ENCODE measurements around the gene ITFG1. TPM values are rescaled to one million over a fixed set of nuclear protein-coding genes. Genes with fewer than 3 reads are reported as not detected.
"Not testable (repeated sequence)": the region's sequence is repeated elsewhere in the genome, so short reads cannot be mapped to it uniquely, and the experiment has no call there.

Gene ITFG1
- total RNA-seq, 3 donors from 2014 or later: 20.1 to 24.1 (median 20.9) TPM

DNA sequence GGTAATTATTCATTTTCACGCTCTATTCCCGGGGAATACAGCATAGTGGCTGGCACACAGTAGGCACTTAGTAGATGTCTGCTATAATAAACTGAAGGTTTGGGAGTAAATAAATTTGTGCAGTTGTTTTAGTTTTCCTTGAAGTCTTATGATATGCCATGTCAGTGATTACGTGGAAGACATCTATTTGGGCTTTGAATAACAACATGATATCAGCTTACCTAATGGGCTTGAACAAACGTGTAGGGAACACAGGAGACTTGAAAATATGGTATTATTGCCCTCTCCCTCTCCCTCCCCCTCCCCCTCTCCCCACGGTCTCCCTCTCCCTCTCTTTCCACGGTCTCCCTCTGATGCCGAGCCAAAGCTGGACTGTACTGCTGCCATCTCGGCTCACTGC is 280.8 kb downstream of the ITFG1 start:
- H3K27me3 Mint-ChIP-seq (ENCODE audit: low read depth): no peaks in the 10 kb centered on the region
- ATAC-seq (no peak), DNase-seq (no peak)
- no peaks in the 10 kb centered on the region for H3K9me3 Mint-ChIP-seq
- H3K4me3 Mint-ChIP-seq: no peak overlapping the region
- peaks cover 24% of the 10 kb centered on the region for H3K36me3 Mint-ChIP-seq (ENCODE audit: insufficient read depth)
- H3K4me1 Mint-ChIP-seq (ENCODE audit: low read depth): no peaks in the 10 kb centered on the region

DNA sequence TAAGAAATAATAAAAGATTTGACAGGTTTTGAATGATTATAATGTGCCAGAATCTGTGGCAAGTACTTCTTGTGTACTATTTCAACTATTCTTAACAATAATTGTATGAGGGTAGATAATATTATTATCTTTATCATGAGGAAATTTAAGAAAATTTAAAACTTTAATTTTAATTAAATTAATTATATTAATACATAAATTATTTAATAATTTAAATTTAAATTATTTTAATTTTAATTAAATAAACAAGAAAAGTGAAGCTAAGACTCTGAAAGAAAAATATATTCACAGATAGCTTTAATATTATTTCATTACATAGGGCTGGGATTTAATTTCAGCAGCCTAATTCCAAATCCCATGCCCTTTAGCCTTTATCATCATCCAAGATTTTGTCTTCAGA is 285.7 kb downstream of the ITFG1 start:
- Mint-ChIP-seq H3K36me3 (ENCODE audit: insufficient read depth) (peaks cover 17% of the 10 kb centered on the region), H3K4me3 (no peak overlapping the region), H3K27me3 (ENCODE audit: low read depth) (no peaks in the 10 kb centered on the region), H3K9me3 (no peaks in the 10 kb centered on the region), H3K4me1 (ENCODE audit: low read depth) (no peaks in the 10 kb centered on the region)
- DNase-seq (no peak), ATAC-seq (no peak)

DNA sequence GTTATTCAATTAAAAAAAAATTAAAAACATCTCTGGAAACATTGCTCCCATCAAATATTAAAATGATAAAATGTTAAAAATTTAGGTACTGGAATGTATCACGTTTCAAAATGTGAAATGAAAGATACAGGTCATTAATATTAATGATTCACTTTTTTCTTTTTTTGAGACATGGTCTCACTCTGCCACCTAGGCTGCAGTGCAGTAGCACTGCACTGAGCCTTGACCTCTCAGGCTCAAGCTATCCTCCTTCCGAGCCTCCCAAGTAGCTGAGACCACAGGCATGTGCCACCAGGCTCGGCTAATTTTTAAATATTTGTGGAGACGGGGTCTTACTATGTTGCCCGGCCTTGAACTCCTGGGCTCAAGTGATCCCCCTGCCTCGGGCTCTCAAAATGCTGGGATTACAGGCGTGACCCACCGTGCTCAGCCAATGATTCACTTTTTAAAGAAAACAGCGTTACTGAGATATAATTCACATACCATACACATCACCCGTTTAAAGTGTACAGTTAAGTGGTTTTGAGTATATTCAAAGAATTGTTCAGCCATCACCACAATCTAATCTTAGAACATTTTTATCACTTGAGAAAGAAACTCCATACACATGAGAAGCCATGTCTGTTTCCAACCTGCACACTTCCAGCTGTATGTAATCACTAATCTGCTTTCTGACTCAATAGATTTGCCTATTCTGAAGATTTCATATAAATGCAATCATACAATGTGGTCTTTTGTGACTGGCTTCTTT is 298.0 kb downstream of the ITFG1 start:
- H3K27me3 Mint-ChIP-seq (ENCODE audit: low read depth): no peaks in the 10 kb centered on the region
- no peaks in the 10 kb centered on the region for H3K4me1 Mint-ChIP-seq (ENCODE audit: low read depth)
- H3K36me3 Mint-ChIP-seq (ENCODE audit: insufficient read depth): peaks cover 15% of the 10 kb centered on the region

DNA sequence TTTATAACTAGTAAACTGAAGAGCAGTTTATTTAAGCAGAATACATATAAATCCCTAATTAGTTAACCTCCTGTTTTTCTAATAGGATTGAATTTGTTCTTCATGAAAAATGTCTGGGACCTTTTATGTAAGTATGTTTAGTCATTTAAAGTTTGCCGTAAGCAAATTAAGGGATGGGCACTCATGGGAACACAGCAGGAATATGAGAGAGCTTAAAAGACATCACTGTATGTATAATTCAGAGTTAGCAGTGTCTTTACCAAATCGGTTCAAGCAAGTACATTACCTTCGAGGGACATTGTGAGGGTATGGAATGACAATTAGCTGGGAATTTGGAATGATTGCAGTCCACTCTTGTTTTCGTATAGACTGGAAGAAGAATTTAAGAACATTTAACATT is 299.4 kb downstream of the ITFG1 start:
- Mint-ChIP-seq H3K4me1 (ENCODE audit: low read depth) (no peaks in the 10 kb centered on the region), H3K27me3 (ENCODE audit: low read depth) (no peaks in the 10 kb centered on the region), H3K36me3 (ENCODE audit: insufficient read depth) (peaks cover 20% of the 10 kb centered on the region), H3K9me3 (no peaks in the 10 kb centered on the region), H3K4me3 (no peak overlapping the region)
- DNase-seq: no peak
- ATAC-seq: no peak

More for the DNA sequence above, 298.0 kb downstream of the ITFG1 start:
- Mint-ChIP-seq H3K9me3 (no peaks in the 10 kb centered on the region), H3K4me3 (no peak overlapping the region)
- DNase-seq (no peak), ATAC-seq (no peak)

DNA sequence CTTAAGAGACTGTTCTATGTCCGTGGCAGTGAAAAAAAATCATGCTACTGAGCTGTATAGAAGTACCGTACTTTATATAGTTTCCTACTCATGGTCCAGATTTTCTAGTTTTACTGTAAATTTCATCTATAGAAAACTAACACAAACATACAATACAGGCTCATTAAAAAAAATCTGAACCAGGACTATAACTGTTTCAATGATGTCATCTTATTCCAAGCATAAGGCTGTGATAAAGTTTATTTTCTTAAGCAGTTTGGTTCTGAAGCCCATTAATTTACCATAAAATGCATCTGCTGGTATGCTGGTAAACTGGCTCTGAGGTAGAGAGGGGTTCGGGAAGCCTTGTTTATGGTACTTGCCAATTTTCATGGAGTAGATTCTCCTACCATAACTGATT is 300.4 kb downstream of the ITFG1 start:
- peaks cover 25% of the 10 kb centered on the region for H3K36me3 Mint-ChIP-seq (ENCODE audit: insufficient read depth)
- no peaks in the 10 kb centered on the region for H3K4me1 Mint-ChIP-seq (ENCODE audit: low read depth)
- no peak overlapping the region for H3K4me3 Mint-ChIP-seq
- H3K9me3 Mint-ChIP-seq: no peaks in the 10 kb centered on the region
- H3K27me3 Mint-ChIP-seq (ENCODE audit: low read depth): no peaks in the 10 kb centered on the region
- DNase-seq (no peak), ATAC-seq (no peak)

DNA sequence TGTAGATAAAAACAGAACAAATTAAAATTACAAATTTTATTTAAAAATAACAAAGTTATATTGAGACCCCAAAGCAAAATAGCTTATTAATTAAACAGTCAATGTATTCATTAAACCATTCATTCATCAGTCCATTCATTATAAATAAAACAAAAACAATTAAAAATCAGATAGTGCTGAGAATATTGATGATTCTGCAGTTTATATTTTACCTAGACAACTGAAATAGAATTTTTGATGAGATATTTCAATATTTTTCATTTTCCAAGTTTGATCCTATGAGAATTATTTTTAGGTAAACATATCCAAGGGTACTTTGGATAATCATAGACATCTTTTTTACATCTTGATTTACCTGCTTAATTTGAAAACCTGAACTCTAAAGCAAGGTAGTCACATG is 301.9 kb downstream of the ITFG1 start:
- ATAC-seq (no peak), DNase-seq (no peak)
- peaks cover 26% of the 10 kb centered on the region for H3K36me3 Mint-ChIP-seq (ENCODE audit: insufficient read depth)
- H3K9me3 Mint-ChIP-seq: no peaks in the 10 kb centered on the region
- H3K27me3 Mint-ChIP-seq (ENCODE audit: low read depth): no peaks in the 10 kb centered on the region
- no peaks in the 10 kb centered on the region for H3K4me1 Mint-ChIP-seq (ENCODE audit: low read depth)
- no peak overlapping the region for H3K4me3 Mint-ChIP-seq

DNA sequence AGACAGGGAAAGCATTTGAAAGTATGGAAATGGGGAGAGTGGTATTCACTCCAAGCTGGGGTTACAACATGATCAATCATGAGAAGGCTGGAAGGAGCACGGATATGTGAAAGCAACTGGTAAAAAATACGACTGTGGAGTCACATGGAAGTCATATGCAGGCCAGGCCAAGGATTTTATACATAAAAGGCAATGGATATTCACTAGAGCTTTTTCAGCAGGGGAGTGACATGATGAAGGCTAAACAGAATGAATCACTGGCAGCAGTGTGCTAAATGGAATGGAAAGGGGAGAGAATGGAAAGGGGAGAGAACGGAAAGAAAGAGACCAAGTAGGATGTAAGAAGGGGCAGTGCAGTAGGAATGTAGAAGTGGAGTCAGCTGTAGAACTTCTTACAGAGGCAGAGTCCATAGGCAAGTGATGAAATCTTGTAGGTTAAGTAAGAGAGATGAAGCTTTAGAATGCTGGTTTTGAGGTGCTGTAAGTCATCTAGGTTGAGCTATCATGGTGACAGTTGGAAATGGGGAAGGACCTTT is 304.1 kb downstream of the ITFG1 start:
- DNase-seq: no peak
- H3K4me1 Mint-ChIP-seq (ENCODE audit: low read depth): no peaks in the 10 kb centered on the region
- peaks cover 47% of the 10 kb centered on the region for H3K36me3 Mint-ChIP-seq (ENCODE audit: insufficient read depth)
- H3K27me3 Mint-ChIP-seq (ENCODE audit: low read depth): no peaks in the 10 kb centered on the region
- no peak overlapping the region for H3K4me3 Mint-ChIP-seq
- peaks cover 16% of the 10 kb centered on the region for H3K9me3 Mint-ChIP-seq
- no peak for ATAC-seq

DNA sequence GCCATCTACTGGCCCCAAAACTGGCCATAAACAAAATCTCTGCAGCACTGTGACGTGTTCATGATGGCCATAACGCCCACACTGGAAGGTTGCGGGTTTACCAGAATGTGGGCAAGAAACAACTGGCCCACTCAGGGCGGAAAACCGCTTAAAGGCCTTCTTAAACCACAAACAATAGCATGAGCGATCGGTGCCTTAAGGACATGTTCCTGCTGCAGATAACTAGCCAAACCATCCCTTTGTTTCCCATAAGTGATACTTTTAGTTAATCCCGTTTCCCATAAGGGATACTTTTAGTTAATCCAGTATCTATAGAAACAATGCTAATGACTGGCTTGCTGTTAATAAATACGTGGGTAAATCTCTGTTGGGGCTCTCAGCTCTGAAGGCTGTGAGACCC is 308.4 kb downstream of the ITFG1 start:
- Mint-ChIP-seq H3K36me3 (ENCODE audit: insufficient read depth) (peaks cover 41% of the 10 kb centered on the region), H3K9me3 (peaks cover 23% of the 10 kb centered on the region)
- H3K4me3 Mint-ChIP-seq; DNase-seq; H3K27me3 Mint-ChIP-seq (ENCODE audit: low read depth); H3K4me1 Mint-ChIP-seq (ENCODE audit: low read depth); ATAC-seq: not testable (repeated sequence)

DNA sequence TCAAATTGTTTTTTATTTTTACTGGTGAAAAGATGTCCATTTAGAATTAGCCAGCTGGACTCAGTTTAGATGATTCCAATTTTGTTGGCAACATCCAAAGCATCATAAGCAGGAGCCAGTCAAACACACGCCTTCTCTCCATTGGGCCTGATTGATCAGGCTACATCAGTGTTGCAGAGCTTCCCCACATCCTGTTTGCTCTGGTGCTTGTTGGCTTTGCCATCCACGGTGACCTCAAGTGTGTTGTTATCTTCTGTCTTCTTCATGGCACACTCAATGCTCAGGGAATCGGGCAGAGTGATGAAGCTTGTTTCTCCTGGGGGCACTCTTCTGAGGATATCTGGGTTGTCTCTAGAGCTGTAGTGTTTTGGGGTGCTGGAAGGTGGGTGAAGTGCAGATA is 310.8 kb downstream of the ITFG1 start:
- no peak overlapping the region for H3K4me3 Mint-ChIP-seq
- peaks cover 5% of the 10 kb centered on the region for H3K27me3 Mint-ChIP-seq (ENCODE audit: low read depth)
- no peak for ATAC-seq
- DNase-seq: no peak
- H3K4me1 Mint-ChIP-seq (ENCODE audit: low read depth): peaks cover 2% of the 10 kb centered on the region
- H3K36me3 Mint-ChIP-seq (ENCODE audit: insufficient read depth): peaks cover 29% of the 10 kb centered on the region
- H3K9me3 Mint-ChIP-seq: peaks cover 23% of the 10 kb centered on the region

DNA sequence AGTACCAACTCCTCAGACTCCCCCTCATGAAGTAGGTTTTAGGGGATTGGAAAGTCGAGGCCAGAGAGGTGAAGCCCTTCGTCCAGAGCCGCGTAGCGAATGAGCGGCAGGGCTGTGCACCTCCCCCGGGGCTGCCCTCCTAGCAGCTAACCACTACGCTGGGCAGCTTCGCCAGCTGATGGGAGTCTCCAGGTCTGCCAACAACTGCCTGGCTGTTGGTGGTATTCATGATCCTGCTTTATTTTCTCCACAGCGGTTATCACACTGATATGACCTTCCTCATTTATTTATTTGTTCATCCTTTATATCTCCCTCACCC is 316.3 kb downstream of the ITFG1 start:
- H3K36me3 Mint-ChIP-seq (ENCODE audit: insufficient read depth): no peaks in the 10 kb centered on the region
- H3K4me3 Mint-ChIP-seq: peak overlapping the region; percentile 76
- peaks cover 29% of the 10 kb centered on the region for H3K27me3 Mint-ChIP-seq (ENCODE audit: low read depth)
- H3K4me1 Mint-ChIP-seq (ENCODE audit: low read depth): peaks cover 22% of the 10 kb centered on the region
- ATAC-seq (no peak), DNase-seq (no peak)
- H3K9me3 Mint-ChIP-seq: no peaks in the 10 kb centered on the region

DNA sequence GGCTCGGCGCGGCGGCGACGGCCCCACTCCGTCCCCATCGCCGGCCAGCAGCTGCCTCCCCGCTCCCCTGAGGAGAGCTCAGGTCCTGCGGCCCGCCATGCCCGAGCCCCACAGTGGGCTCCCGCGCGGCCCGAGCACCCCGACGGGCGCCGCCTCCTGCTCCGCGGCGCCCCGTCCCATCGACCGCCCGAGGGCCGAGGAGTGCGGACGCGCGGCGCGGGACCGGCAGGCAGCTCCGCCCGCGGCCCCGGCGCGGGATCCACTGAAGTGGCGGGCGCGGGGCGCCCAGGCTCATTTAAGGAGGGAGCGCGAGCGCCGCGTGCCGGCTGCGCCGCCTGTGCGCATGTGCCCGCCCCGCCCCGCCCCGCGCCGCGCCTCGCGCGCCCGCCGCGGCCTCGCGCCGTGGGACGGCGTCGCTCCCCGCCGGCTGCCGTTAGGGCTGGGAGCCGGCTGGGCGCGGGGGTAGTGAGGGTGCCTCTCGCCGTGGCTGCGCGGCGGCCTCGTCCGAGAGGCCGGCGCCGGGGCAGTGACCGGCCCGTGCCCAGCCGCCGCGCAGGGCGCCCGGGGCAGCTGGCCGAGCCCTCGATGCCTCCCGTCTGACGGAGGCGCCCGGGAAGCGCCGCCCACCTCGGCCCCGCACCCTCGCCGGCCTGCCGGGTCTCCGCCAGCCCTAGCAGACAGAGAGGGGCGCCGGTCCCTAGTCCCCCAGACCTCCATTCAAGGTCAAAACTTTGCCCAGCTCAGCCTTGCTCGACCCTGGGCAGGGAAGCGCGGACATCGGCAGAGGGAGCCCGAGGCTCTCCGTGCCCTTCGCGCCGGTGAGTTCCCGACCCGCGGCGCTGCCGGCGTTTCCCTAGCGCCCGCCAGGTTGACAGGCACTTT is 316.9 kb downstream of the ITFG1 start, which contains the start of gene NETO2:
NETO2 (minus strand) TSS at position 269 of the 882 bp plus-strand sequence. CDS start 333 bp downstream, outside the sequence.
- ATAC-seq: peak; percentile 78
- H3K27me3 Mint-ChIP-seq (ENCODE audit: low read depth): peaks cover 29% of the 10 kb centered on the region
- peaks cover 22% of the 10 kb centered on the region for H3K4me1 Mint-ChIP-seq (ENCODE audit: low read depth)
- H3K36me3 Mint-ChIP-seq (ENCODE audit: insufficient read depth): no peaks in the 10 kb centered on the region
- DNase-seq: peak; percentile 60
- H3K9me3 Mint-ChIP-seq: no peaks in the 10 kb centered on the region
- H3K4me3 Mint-ChIP-seq: peak within 1 kb of the TSS; percentile 76

DNA sequence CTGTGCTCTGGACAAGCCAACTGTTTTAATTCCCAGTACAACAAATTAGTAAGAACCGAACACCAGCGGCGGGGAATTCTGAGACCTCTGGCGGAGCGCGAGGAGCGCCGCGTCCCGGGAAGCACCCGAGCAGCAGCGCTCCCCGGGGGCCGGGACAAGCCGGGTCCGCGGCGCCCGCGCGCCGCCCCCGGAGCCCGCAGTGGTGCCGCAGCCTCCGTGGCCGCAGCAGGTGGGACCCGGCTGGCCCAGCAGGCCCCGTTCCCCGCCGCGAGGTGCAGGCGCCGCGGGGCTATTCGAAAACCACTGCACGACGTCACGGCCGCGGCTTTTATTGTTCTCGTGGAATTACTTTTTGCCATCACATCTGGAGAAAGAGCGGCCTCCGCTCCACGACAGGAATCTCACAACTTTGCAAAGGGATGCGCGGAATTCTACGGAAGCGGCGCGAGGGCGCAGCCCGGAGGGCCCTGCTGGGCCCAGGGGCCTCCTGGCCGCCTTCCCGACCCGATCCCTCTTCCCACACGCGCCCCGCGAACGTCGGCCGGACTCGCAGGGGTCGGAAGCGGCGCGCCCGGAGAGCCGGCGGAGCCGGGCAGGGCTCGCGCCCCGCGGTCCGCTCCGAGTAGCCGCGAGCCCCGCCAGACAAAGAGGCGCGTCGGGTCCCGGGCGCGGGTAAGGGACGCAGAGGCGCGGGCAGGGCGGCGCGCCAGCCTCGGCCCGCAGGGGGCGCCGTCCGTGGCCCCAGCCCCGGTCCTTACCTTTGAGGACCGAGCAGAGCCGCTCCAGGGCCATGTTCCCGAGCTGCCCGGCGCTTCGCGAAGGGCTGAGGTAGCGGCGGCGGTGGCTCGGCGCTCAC is 317.8 kb downstream of the ITFG1 start:
- DNase-seq (peak; percentile 53), ATAC-seq (peak; percentile 79 to 81)
- peaks cover 26% of the 10 kb centered on the region for H3K4me1 Mint-ChIP-seq (ENCODE audit: low read depth)
- H3K36me3 Mint-ChIP-seq (ENCODE audit: insufficient read depth): no peaks in the 10 kb centered on the region
- peaks cover 29% of the 10 kb centered on the region for H3K27me3 Mint-ChIP-seq (ENCODE audit: low read depth)
- H3K9me3 Mint-ChIP-seq: no peaks in the 10 kb centered on the region
- H3K4me3 Mint-ChIP-seq: peak overlapping the region; percentile 88

DNA sequence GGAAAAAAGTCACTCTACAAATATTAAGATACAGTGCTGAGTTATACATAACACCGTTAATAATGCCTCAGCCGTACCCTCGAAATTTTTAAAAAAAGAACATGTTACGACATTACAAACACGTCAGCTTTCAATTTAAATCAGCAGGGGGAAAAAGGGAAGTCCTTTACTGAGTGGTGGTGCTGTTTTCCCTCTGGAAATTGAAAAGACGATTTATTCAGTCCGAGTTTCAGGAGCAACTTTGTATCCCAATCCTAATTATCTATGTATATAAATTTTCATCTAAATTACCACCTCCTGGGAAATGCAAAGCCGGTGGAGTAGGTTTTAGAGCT is 318.4 kb downstream of the ITFG1 start:
- Mint-ChIP-seq H3K9me3 (no peaks in the 10 kb centered on the region), H3K36me3 (ENCODE audit: insufficient read depth) (no peaks in the 10 kb centered on the region), H3K4me1 (ENCODE audit: low read depth) (peaks cover 26% of the 10 kb centered on the region), H3K4me3 (peak overlapping the region; percentile 88), H3K27me3 (ENCODE audit: low read depth) (peaks cover 29% of the 10 kb centered on the region)
- no peak for ATAC-seq
- DNase-seq: no peak
